NCI-H345 treated with DMSO at 0.1 percent for 48 hours (cell line): ENCODE measurements around the gene LBH.

Experiments
- DNase-seq: peaks from one replicate; lab custom pipeline; 2025; ENCODE audit not compliant: unreplicated experiment; lab: John Stamatoyannopoulos, UW

LBH gene

GRCh38 chr2:30216157-30216556, 15.2 kb upstream of the LBH start:
- no peak for DNase-seq

GRCh38 chr2:30217644-30218337, 13.5 kb upstream of the LBH start:
- DNase-seq: peak; percentile 86

DNA sequence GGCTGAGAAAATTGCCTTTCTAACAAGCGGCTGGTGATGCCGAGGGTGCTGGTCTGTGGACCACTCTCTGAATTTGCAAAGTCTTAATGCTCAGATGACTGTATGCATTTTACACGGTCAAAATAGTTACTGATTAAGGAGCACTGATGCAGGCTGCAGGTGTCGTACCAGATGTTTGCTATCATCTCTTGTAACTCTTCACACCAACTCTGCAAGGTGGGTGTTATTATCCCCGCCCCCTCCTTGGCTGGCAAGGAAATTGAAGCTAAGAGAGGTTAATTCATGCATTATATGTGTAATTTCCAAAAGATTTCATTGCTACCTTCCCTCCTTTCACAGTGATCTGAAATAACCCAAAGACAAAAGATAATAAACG, 13.0 kb upstream of the LBH start:
- DNase-seq: no peak

DNA sequence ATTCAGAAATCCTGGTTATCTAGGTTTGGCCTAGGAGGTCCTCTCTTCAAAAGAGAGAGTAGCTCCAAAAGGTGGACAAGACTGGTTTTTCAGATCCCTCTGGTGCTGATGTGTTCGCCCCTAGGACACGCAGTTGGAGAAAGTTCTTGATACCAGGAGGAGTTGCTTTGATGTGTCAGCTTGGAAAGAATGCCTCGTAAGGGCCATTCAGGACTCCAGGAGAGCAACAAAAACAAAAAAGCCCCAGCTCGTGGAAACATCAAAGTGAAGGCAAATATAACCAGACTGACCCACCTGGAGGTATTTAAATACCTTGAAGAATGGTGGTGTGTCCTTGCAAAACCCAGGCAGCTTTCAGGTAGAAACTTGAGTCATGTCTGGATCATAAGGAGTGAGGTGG, 12.5 kb upstream of the LBH start:
- DNase-seq: no peak

DNA sequence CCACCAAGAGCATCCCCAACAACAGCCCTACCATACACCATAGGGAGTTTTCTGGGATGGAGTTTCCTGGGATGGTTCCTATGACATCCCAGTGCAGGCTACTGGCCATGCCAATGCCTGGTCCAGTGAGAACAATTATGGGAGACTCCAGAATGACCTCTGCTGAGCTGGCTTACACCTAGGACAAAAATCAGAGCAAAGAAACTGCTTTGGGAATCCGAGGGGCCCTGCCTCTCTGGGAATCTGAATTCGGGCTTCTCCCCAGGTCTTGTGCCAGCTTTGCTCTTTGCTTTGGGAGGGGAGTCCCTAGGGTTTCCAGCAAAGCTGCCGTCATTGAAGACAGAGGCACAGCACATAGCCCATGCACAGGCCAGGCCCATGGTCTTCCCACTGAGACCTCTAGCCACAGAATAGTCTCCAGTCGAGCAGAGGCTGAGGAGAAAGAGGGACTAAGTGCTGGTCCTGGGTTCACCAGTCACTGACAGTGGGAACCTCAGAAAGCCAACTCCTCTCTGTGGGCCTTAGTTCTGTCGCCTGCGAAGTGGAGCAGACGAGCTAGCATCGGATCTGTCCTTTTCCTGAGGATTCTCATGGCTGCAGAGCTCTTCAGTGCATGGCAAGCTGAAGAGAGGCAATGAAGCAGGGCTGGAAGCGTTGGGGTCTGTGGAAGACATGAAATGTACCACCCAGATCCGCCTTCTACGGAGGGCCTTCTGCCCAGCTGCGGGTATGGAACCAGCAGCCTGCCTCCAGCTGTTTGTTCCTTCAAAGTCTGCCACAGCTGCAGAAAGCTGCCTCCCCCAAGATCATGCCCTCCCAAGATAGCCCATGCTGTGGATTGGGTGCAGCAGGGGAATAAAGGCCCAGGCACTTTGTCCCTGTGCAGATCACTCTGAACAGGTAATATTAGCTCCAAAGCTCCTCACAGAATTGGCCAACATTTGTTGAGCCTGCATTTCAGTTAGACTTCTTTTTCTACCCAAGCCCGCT, 11.2 kb upstream of the LBH start:
- no peak for DNase-seq

GRCh38 chr2:30221531-30221930, 9.8 kb upstream of the LBH start:
- no peak for DNase-seq

GRCh38 chr2:30222031-30222430, 9.3 kb upstream of the LBH start:
- no peak for DNase-seq

- no peak for DNase-seq
These were observed 8.5 kb upstream of the LBH start for GRCh38 chr2:30222636-30223360.

- DNase-seq: no peak
These were observed 7.9 kb upstream of the LBH start for GRCh38 chr2:30223413-30223874.

DNA sequence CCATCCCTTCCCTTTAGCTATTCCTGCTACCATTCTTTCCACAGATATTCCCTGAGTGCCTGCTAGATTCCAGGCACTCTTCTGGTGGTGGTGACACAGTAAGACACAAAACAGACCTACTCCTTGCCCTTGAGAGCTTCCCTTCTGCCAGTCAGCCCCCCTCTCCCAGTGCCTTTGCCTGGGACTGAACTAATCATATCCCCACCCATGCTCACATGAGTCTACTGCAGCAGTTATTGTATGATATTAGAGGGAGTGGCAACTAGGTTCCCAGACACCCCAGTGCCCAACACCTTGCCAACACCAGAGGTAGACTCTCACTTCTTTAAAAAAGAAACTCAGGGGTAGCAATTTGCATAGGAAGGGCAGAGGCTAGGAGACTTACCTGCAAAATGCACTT, 7.2 kb upstream of the LBH start:
- no peak for DNase-seq

GRCh38 chr2:30225131-30225762, 6.1 kb upstream of the LBH start:
- no peak for DNase-seq

DNA sequence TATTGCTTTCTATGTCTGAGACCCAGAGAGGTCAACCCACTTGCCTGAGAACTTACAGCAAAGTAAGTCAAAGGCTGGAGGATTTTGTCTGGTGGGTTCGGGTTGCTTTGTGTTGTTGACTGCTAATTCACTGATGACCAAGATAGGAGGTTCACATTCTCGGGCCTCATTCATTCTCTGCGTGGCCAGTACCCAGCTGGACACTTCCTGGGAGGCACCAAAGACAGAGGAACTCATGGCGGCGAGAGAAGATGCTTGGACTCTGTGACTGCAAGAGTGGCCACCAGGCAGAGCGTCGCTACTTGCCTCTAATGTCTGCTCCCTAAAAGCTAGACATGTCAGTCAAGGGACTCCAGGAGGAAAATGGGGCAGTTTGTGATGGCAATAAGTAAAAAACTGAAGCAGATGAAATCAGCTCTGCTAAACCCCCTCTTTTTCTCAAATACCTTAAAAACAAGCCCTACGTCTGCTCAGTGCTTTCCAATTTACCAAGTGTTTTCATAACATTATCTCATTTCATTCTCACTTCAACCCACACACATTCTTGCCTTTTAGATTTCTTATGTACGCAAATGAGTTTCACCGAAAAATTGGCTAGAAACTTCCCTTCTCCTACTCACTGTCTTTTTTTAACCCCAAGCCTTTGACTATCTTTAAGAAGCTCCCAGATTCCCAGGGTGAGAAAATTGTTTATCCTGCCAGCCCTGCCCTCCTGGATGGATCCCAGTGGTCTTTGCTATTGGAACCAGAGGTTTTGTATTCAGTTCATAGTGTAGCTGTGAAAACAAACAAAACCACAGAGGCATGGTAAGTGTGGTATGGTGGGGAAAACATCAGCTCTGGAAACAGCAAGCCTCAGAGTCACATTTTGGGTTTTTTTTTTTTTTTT, 4.9 kb upstream of the LBH start:
- no peak for DNase-seq

GRCh38 chr2:30229596-30229995, 1.7 kb upstream of the LBH start:
- no peak for DNase-seq

DNA sequence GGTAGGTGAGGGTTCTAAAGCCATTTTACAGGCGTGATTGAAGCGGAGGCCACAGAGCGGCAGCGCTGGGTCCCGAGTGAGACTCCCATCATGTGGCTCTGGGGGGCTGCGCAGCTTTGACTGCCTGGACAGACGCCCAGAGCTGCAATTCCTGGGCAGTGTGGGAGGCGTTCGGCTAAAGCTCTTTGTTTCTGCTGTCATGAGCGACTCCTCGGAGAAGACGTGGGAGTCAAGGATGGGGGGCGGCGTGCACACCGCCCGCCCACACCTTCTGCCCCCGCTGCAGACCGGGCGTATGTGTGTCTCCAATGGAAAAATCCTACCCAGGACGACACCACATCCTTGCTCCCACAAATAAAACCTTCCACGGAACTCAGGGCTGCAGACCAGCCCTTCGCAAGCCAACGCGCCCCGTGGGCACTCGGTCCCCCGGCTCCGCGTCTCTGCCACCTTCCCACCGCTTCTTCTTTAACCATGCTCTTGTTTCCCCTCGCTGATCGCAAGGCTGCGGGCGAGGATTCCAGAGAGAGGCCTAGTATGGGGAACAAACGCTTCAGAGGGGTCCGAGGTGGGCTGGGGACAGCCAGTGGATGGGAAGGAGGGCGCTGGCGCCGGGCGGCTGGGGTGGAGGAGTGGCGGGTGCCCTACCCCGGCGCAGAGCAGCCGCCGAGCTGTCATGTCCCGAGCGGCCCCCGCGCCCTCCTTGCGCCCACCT, 680 bp upstream of the LBH start:
- no peak for DNase-seq

DNA sequence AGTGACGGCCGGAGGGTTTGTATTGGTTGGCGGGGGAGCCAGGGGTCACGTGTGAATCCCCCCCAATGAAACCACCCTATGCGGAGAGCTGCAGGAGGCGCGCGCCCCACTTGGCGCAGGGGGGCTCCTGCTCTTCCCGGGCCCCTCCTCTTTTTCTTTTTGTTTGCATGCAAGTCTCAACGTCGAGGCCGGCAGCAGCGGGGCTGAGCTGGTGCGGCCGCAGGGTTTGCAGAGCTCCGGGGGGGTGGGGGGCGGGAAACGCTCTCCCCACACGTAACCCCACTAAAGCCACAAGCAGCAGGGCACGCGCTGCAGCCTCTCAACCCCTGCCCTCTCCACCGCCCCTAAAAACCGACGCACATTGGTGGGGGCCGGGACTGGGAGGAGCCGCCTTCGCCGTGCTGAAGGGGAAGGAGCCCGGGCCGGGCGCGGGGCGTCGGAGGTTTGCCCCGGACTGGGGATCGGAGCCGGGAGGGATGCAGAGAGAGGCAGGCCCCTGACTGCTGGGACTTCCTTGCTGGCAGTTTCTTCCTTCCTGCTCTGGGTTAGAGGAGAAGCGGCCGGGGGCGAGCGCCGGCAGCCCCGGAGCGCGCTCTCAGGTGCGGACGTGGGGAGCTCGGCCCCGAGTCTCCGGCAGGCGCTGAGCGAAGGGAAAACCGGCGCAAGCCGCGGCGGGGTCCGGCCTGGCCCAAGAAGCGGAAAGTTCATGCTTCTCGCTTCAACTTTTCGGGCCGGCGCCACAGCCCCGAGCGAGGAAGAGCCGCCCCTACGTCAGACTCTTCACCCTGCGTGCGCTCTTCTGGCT, 864 bp downstream of the LBH start:
- peak; percentile 50 for DNase-seq

- peak; percentile 32 for DNase-seq
These were observed 1.4 kb downstream of the LBH start for GRCh38 chr2:30232801-30233130.

- DNase-seq: no peak
These were observed 2.1 kb downstream of the LBH start for GRCh38 chr2:30233271-30234009.
